ENCODE data around the gene CYP20A1.

Gene CYP20A1

DNA sequence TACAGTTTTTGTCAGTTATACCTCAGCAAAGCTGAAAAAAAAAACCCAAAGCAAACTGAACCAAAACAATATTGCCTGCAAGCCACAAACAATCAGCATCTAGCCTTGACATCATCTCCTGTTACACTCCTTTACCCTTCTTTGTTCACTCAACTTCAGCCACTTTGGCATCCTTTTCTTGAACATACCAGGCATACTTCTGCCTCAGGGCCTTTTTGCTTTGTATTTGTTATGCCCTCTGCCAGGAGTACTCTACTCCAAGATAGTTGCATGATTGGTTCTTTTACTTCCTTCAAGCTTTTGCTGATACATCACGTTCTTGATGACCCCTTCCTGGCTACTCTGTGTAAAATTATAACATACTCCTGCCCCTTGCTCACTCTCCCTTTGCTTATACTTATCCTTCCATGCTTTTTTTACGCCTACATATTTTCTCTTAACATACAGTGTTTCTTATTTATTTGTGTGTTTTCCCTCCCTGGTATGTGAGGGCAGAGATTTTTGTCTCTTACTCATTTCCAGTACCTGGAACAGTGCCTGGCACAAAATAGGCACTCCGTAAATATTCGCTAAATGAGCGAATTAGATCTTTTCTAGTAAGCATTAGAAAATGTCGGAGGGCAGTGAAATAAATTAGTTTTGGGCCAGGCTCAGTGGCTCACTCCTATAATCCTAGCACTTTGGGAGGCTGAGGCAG, 102.1 kb downstream of the CYP20A1 start:
- no peak for TF ChIP-seq GATA2 (IDR thresholded peaks at IDR 0.05; ENCODE audit: low read depth, low read length)
- no peak for TF ChIP-seq GATA3 (IDR thresholded peaks at IDR 0.05; ENCODE audit: low read depth, low read length)

- no peak for TF ChIP-seq GATA3 (IDR thresholded peaks at IDR 0.05; ENCODE audit: low read depth, low read length)
- TF ChIP-seq GATA2 (IDR thresholded peaks at IDR 0.05; ENCODE audit: low read depth, low read length): no peak
These were observed 103.0 kb downstream of the CYP20A1 start for GRCh38 chr2:203341741-203342310.

DNA sequence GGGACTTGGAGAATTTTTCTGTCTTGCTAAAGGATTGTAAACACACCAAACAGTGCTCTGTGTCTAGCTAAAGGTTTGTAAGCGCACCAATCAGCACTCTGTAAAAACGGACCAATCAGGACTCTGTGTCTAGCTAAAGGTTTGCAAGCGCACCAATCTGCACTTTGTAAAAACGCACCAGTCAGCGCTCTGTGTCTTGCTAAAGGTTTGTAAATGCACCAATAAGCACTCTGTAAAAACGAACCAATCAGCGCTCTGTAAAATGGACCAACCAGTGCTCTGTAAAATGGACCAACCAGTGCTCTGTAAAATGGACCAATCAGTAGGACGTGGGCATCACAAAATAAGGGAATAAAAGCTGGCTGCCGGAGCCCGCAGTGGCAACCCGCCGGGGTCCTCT, 105.8 kb downstream of the CYP20A1 start:
- TF ChIP-seq GATA3 (IDR thresholded peaks at IDR 0.05; ENCODE audit: low read depth, low read length) (no peak), GATA2 (IDR thresholded peaks at IDR 0.05; ENCODE audit: low read depth, low read length) (no peak)

DNA sequence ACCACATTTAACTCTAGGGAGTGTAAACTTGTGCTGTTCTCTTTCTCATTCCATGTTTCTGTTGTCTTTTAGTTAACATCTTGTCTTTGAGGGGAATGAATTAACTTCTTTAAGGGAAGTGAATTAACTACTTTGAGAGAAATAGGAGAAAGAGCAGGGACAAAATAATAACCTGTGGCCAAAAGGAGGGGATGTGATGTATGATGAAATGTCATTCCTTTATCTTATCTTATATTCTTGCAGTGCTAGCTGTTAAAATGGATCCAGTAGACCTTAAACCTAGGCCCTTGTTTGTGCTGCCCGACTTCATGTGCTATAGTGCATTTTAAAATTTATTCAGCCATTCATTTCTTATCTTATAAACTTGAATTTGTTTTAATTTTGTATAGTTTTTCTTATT, 107.8 kb downstream of the CYP20A1 start:
- TF ChIP-seq GATA2 (IDR thresholded peaks at IDR 0.05; ENCODE audit: low read depth, low read length): no peak
- no peak for TF ChIP-seq GATA3 (IDR thresholded peaks at IDR 0.05; ENCODE audit: low read depth, low read length)

- no peak for TF ChIP-seq GATA3 (IDR thresholded peaks at IDR 0.05; ENCODE audit: low read depth, low read length)
These were observed 108.6 kb downstream of the CYP20A1 start for GRCh38 chr2:203347375-203347774.

DNA sequence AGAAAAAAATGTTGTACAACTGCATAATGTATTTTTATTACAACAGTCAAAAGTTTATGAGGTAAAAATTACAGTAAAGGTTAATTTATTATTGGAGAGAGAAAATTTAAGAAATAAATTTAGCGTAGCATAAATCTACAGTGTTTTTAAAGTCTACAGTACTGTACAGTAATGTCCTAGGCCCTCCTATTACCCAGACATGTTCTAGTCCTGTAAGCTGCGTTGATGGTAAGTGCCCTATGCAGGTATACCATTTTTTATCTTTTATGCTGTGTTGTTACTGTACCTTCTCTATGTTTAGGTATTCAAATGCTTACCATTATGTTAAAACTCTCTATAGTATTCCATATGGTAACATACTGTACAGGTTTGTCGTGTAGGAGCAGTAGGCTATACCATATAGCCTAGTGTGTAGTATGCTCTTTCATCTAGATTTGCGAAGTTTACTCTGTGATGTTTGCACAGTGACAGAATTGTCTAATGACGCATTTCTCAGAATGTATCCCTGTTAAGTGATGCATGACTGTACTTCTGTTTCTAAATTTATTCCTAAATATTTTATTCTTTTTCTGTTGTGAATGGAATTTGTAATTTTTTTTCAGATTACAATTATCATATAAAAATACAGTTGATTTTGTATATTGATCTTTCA, 113.9 kb downstream of the CYP20A1 start:
- TF ChIP-seq GATA3 (IDR thresholded peaks at IDR 0.05; ENCODE audit: low read depth, low read length) (no peak), GATA2 (IDR thresholded peaks at IDR 0.05; ENCODE audit: low read depth, low read length) (no peak)

DNA sequence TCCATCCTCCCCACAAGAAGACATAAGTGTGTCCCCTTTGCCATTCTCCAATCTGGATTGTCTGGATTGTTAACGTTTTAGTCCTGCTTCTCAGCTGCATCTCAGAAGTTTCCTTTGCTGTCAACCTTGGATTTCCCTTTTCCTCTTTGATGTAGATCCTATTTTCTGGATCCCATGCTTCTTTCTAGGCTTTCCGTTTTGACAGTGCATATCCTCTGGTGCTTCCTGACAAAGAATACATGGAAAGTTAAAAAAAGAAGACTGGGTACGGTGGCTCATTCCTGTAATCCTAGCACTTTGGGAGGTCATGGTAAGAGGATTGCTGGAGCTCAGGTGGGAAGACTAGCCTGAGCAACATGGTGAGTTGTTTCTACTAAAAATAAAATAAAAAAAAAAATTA, 116.1 kb downstream of the CYP20A1 start:
- TF ChIP-seq GATA3 (IDR thresholded peaks at IDR 0.05; ENCODE audit: low read depth, low read length) (no peak), GATA2 (IDR thresholded peaks at IDR 0.05; ENCODE audit: low read depth, low read length) (no peak)
